Measurements from ENCODE around the gene SETMAR. TPM values are rescaled to one million over a fixed set of nuclear protein-coding genes. Genes with fewer than 3 reads are reported as not detected.
A peak's percentile ranks its signal among the peaks of the same experiment; 100 is the strongest.

Gene SETMAR
- total and polyA plus RNA-seq, 3 donors from 2014 or later: 19.3 to 36.9 (median 31.0) TPM

DNA sequence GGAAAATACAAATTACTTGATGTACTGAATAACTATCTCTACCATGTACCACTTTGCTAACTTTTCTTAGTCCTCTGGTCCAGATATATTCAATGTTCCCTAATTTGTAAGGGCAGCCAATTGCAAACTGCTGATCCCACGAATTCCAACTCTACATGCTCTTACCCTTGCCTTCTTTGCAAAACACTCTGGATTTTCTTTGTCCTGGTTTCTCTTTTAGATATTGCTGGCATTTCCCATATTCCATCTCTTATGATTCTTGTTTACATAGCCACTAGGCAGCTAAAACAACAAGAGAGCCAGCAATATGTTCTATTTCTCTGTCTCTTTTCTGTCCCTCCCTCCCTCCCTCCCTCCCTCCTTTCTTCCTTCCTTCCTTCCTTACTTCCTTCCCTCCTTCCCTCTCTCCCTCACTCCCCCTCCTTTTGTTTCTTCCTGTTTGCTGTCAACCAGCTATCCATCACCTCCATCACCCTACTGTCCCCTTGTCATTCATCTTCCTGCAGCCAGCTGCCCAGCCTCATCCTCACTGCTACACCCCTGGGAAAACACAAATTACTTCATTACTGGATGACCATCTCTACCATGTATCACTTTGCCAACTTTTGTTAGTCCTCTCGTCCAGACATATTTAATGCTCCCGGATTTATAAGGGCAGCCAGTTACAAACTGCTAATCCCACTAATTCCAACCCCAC, 33.8 kb downstream of the SETMAR start:
- H3K27ac ChIP-seq: peak overlapping the region; percentile 32 to 39
- peaks cover 45% of the 10 kb centered on the region for H3K4me1 ChIP-seq
- no peaks in the 10 kb centered on the region for H3K36me3 ChIP-seq (ENCODE audit: low read depth, missing control alignments)
- H3K27me3 ChIP-seq: no peaks in the 10 kb centered on the region
- WGBS, 2 donors: 41 to 48% methylated on average over 3 of the region's 3 CpGs
- no peak overlapping the region for H3K4me3 ChIP-seq
- intact Hi-C loops (cut with DNase I; ENCODE audit: low total_unique reads): no loop called here
- TF ChIP-seq POLR2A (IDR thresholded peaks at IDR 0.05): no peak
- TF ChIP-seq, protein P1, sequence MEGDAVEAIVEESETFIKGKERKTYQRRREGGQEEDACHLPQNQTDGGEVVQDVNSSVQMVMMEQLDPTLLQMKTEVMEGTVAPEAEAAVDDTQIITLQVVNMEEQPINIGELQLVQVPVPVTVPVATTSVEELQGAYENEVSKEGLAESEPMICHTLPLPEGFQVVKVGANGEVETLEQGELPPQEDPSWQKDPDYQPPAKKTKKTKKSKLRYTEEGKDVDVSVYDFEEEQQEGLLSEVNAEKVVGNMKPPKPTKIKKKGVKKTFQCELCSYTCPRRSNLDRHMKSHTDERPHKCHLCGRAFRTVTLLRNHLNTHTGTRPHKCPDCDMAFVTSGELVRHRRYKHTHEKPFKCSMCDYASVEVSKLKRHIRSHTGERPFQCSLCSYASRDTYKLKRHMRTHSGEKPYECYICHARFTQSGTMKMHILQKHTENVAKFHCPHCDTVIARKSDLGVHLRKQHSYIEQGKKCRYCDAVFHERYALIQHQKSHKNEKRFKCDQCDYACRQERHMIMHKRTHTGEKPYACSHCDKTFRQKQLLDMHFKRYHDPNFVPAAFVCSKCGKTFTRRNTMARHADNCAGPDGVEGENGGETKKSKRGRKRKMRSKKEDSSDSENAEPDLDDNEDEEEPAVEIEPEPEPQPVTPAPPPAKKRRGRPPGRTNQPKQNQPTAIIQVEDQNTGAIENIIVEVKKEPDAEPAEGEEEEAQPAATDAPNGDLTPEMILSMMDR (IDR thresholded peaks at IDR 0.05): no peak
- no peaks in the 10 kb centered on the region for H3K9me3 ChIP-seq
- no peak for DNase-seq

DNA sequence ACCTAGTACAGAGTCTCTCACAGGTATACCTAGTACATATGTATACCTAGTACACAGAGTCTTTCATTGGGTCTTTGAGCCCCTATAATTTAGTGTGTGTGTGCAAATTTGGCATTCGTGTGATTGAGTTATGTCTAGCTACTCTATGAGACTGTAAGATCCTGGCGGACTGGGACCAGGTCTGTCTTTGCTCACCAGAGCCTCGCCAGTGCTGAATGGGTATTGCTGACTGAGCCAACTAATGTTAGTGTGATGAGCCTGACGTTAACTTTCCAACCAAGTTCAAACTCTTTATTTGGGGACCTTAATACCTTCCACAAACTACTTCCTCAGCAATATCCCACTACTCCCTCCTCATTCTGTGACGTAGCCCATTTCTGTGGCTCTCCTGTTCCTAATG, 35.6 kb downstream of the SETMAR start:
- Histone ChIP-seq H3K27ac (peak overlapping the region in 1 of 2 donors; percentile 29), H3K9me3 (no peaks in the 10 kb centered on the region), H3K4me3 (no peak overlapping the region), H3K36me3 (ENCODE audit: low read depth, missing control alignments) (no peaks in the 10 kb centered on the region), H3K27me3 (no peaks in the 10 kb centered on the region), H3K4me1 (peaks cover 50% of the 10 kb centered on the region)
- no peak for DNase-seq
- 93 to 97% methylated on average over 5 of the region's 5 CpGs for WGBS, 2 donors
- intact Hi-C loops (cut with DNase I; ENCODE audit: low total_unique reads): no loop called here
- TF ChIP-seq, protein P1 (IDR thresholded peaks at IDR 0.05): no peak
- TF ChIP-seq POLR2A (IDR thresholded peaks at IDR 0.05): no peak

DNA sequence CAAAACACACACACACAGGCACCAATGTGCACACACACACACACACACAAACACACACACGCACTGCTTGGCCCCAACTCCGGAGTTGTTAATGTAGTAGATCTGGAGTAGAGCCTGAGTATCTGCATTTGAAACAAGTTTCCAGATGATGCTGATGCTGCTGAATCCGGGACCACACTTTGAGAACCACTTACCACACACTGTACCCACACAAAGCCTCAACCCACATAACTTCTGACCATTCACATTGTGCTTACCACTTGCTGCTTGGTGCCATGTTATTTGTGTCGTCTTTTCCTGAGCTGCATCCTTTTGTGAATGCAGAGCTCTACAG, 36.9 kb downstream of the SETMAR start:
- intact Hi-C loops (cut with DNase I; ENCODE audit: low total_unique reads): no loop called here
- no peak for DNase-seq
- H3K4me1 ChIP-seq: peaks cover 50% of the 10 kb centered on the region
- TF ChIP-seq POLR2A (IDR thresholded peaks at IDR 0.05): no peak
- TF ChIP-seq, protein P1 (IDR thresholded peaks at IDR 0.05): no peak
- H3K36me3 ChIP-seq (ENCODE audit: low read depth, missing control alignments): no peaks in the 10 kb centered on the region
- 87 to 96% methylated on average over 3 to 4 of the region's 4 CpGs for WGBS, 2 donors
- H3K9me3 ChIP-seq: no peaks in the 10 kb centered on the region
- H3K27ac ChIP-seq: peak overlapping the region; percentile 69 to 74
- no peak overlapping the region for H3K4me3 ChIP-seq
- H3K27me3 ChIP-seq: no peaks in the 10 kb centered on the region

DNA sequence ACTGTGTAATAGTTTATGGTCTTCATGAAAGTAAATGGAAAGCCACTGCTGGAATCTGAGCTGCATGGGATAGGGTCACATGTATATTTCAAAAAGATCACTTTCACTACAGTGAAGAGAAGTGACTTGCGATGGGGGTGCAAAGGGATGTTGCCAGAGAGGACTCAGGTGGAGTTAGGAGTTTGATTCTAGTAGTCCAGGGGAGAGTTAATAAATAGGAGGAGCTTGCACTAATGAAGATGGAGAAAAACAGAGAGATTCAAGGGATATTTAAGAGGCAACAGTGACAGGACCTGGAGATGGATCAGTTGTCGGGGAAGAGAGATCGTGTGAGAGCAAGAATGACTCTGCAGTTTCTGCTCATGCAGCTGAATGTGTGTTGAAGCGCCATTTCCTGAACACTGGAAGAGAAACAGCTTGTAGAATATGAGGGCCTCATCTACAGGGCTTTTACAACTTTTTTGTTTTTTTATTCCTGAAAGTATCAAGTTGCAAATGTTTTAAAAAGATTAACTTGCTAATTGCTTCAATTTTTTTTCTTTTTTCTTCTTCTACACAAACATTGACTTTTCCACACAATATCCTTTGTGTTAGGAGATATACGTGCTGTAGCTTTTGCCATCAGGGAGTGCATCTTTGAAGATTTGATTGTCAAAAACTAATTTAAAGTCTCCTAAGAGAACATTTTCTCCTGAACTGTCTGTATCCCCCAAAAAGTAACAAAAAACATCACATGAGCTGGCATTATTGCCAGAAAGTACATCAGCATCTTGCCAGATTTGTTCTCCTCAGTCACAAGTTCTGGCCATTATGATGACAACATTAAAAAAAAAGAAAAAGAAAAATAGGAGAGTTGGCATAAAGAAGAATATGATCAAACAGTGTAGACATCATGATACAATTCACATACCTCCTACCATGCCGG, 37.5 kb downstream of the SETMAR start:
- peaks cover 50% of the 10 kb centered on the region for H3K4me1 ChIP-seq
- no peaks in the 10 kb centered on the region for H3K27me3 ChIP-seq
- TF ChIP-seq, protein P1 (IDR thresholded peaks at IDR 0.05): no peak
- TF ChIP-seq POLR2A (IDR thresholded peaks at IDR 0.05): no peak
- 39 to 52% methylated on average over 6 of the region's 6 CpGs for WGBS, 2 donors
- intact Hi-C loops (cut with DNase I; ENCODE audit: low total_unique reads): no loop called here
- no peak overlapping the region for H3K4me3 ChIP-seq
- H3K9me3 ChIP-seq: no peaks in the 10 kb centered on the region
- no peak for DNase-seq
- peak overlapping the region; percentile 69 to 74 for H3K27ac ChIP-seq
- H3K36me3 ChIP-seq (ENCODE audit: low read depth, missing control alignments): no peaks in the 10 kb centered on the region
